Skeletal muscle tissue (tissue), 4 donors: ENCODE measurements around the gene PAK6. TPM values are rescaled to one million over a fixed set of nuclear protein-coding genes. Genes with fewer than 3 reads are reported as not detected.

Source experiments
- H3K27ac ChIP-seq: one replicate; pipeline ENCODE4 v1.7.0; 2013; ENCODE audit warnings: mild to moderate bottlenecking, low read depth, low read length, inconsistent platforms
- H3K27me3 ChIP-seq, 3 donors: one replicate each; pipeline ENCODE4 v1.7.0; 2013; ENCODE audit warnings: low read length in 3 of 3; ENCODE audit not compliant: control insufficient read depth in 3 of 3, insufficient read depth in 3 of 3
- H3K36me3 ChIP-seq, 3 donors: one replicate each; pipeline ENCODE4 v1.7.0; 2013; ENCODE audit warnings: low read length in 3 of 3; ENCODE audit not compliant: control insufficient read depth in 3 of 3, insufficient read depth in 3 of 3
- H3K4me1 ChIP-seq, 3 donors: one replicate each; pipeline ENCODE4 v1.7.0; 2013; ENCODE audit warnings: low read length in 3 of 3, mild to moderate bottlenecking in 3 of 3; ENCODE audit not compliant: control insufficient read depth in 3 of 3, insufficient read depth in 3 of 3
- H3K4me3 ChIP-seq, 3 donors: one replicate each; pipeline ENCODE4 v1.7.0; 2013; ENCODE audit warnings: low read length in 3 of 3
- H3K9ac ChIP-seq, 3 donors: one replicate each; pipeline ENCODE4 v1.7.0; 2013; ENCODE audit warnings: low read length in 3 of 3, mild to moderate bottlenecking in 3 of 3, moderate library complexity in 2 of 3, low read depth in 1 of 3
- H3K9me3 ChIP-seq, 3 donors: one replicate each; pipeline ENCODE4 v1.7.0; 2013; ENCODE audit warnings: low read length in 3 of 3; ENCODE audit not compliant: control insufficient read depth in 3 of 3
- total RNA-seq: library from RNA; depleted of rRNA; stranded (reverse); fragments of >200 nt; gene quantifications from one replicate; pipeline ENCODE4 v1.2.3, GENCODE V29; 2014
- donor health status: Osteomylitis.

The PAK6 gene
- total RNA-seq, 1 donor from 2014 or later: 1.0 TPM

DNA sequence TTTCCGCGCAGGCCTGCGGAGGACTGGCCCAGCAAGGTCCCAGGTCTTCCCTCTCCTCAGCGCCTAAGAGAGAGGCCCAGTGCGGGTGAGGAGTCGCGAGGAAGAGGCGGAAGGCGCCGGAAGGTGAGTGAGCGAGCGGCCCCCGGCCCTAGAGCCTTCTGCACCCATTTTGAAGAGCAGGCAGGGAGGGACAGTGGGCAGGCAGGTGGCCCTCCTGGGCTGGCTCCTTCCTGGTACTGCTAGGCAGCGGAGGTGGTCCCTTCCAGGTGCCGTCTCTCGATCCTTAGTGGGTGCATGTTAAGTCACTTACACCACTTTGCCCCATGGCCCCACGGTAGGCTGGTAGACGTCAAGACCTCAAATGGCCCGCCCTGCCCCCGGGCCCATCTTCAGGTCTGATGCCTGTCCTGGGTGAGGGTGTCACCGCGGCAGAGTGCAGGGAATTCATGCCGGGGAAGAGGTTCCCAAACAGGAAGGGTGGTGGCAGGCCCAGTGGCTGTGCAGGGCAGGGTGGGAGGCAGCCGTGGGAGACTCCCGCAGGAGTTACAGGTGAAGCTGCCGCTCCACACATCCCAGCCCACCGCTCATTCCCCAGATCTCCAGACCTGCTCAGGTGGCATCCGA is 14.4 kb downstream of the PAK6 start:
- Histone ChIP-seq H3K9ac (peak overlapping the region; percentile 60 to 82 (median 65)), H3K27me3 (peaks cover 0 to 11% (median 7%) of the 10 kb centered on the region in 3 donors), H3K4me1 (peaks cover 18 to 36% (median 24%) of the 10 kb centered on the region in 3 donors), H3K27ac (no peak overlapping the region), H3K9me3 (no peaks in the 10 kb centered on the region), H3K36me3 (peaks cover 0 to 2% (median 0%) of the 10 kb centered on the region in 3 donors), H3K4me3 (peak overlapping the region; percentile 71 to 80 (median 75))

GRCh38 chr15:40254452-40254851 is 15.6 kb downstream of the PAK6 start:
- H3K9me3 ChIP-seq: no peaks in the 10 kb centered on the region
- H3K4me1 ChIP-seq: peaks cover 18 to 29% (median 24%) of the 10 kb centered on the region in 3 donors
- no peak overlapping the region for H3K4me3 ChIP-seq
- H3K27ac ChIP-seq: no peak overlapping the region
- no peak overlapping the region for H3K9ac ChIP-seq
- peaks cover 0 to 18% (median 14%) of the 10 kb centered on the region in 3 donors for H3K27me3 ChIP-seq
- peaks cover 0 to 2% (median 0%) of the 10 kb centered on the region in 3 donors for H3K36me3 ChIP-seq

GRCh38 chr15:40255033-40255432 is 16.2 kb downstream of the PAK6 start:
- peak overlapping the region in 1 of 3 donors; percentile 33 for H3K9ac ChIP-seq

GRCh38 chr15:40256638-40257235 is 17.9 kb downstream of the PAK6 start:
- Histone ChIP-seq H3K9ac (no peak overlapping the region), H3K9me3 (no peaks in the 10 kb centered on the region), H3K4me3 (no peak overlapping the region), H3K36me3 (peaks cover 0 to 2% (median 0%) of the 10 kb centered on the region in 3 donors), H3K27ac (no peak overlapping the region), H3K4me1 (peaks cover 12 to 21% (median 17%) of the 10 kb centered on the region in 3 donors), H3K27me3 (peaks cover 0 to 18% (median 14%) of the 10 kb centered on the region in 3 donors)

More at GRCh38 chr15:40255033-40255432, 16.2 kb downstream of the PAK6 start:
- Histone ChIP-seq H3K9me3 (no peaks in the 10 kb centered on the region), H3K4me3 (no peak overlapping the region), H3K27me3 (peaks cover 0 to 18% (median 14%) of the 10 kb centered on the region in 3 donors), H3K36me3 (peaks cover 0 to 2% (median 0%) of the 10 kb centered on the region in 3 donors), H3K4me1 (peaks cover 12 to 23% (median 18%) of the 10 kb centered on the region in 3 donors), H3K27ac (no peak overlapping the region)

DNA sequence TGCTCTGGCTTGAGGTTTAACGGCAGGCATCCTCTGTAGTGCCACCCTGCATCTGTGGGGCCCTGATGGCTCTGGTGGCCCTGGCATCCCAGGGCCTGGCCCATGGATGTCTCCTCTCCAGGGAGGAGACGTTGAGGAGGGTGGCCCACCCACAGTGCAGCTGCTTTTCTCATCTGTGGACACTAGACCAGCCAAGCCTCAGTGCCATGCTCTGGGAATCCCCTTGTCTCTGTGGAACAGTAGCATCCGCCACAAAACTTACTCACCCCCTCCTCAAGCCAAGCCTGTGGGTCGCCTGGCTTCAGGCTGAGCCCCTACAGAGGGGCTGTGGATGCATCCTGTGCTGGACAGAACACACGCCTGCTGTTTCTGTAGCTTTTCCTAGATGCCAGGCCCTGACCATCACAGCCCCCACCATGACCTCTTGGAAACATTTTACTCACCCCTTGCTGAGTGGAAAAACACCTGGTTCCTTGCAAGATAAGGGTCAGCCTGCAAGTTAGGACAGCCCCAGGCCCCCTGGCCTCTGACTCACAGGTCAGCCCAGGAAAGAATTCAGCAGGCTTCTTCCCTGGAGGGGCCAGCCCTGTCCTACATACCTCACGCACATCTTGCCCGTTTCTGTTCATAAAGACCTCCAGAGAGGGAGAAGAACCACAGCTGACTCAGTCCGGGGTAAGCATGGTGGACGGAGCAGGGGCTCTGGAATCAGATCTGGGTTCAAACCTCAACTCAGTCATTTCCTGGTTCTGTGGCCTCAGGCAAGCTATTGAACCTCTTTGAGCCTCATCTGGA is 19.0 kb downstream of the PAK6 start:
- Histone ChIP-seq H3K27me3 (peaks cover 0 to 18% (median 13%) of the 10 kb centered on the region in 3 donors), H3K27ac (no peak overlapping the region), H3K4me3 (no peak overlapping the region), H3K4me1 (peaks cover 11 to 16% (median 12%) of the 10 kb centered on the region in 3 donors), H3K9me3 (no peaks in the 10 kb centered on the region), H3K9ac (no peak overlapping the region), H3K36me3 (peaks cover 0 to 2% (median 0%) of the 10 kb centered on the region in 3 donors)

DNA sequence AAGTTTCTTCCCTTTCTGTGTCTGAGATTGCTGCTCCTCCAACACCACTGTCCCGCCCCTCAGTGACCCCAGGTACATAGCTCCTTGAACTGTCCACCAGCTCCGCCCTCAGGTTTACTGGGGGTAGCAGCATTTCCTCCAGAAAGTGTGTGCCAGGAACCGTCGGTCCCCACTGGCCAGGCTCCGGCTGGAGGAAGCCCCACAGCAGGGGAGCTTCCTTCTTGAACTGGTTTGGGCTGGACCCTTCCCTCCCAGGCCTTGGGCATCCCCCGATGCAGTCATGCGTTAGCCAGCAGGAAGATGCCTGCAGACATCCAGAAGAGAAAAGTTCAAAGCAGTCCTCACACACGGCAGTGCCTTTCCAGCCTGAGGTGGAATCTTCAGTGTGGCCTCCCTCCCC is 19.7 kb downstream of the PAK6 start:
- H3K4me1 ChIP-seq: peaks cover 10 to 16% (median 12%) of the 10 kb centered on the region in 3 donors
- H3K9me3 ChIP-seq: no peaks in the 10 kb centered on the region
- no peak overlapping the region for H3K4me3 ChIP-seq
- no peak overlapping the region for H3K27ac ChIP-seq
- H3K27me3 ChIP-seq: peaks cover 0 to 12% (median 10%) of the 10 kb centered on the region in 3 donors
- H3K9ac ChIP-seq: no peak overlapping the region
- H3K36me3 ChIP-seq: peaks cover 0 to 2% (median 0%) of the 10 kb centered on the region in 3 donors

DNA sequence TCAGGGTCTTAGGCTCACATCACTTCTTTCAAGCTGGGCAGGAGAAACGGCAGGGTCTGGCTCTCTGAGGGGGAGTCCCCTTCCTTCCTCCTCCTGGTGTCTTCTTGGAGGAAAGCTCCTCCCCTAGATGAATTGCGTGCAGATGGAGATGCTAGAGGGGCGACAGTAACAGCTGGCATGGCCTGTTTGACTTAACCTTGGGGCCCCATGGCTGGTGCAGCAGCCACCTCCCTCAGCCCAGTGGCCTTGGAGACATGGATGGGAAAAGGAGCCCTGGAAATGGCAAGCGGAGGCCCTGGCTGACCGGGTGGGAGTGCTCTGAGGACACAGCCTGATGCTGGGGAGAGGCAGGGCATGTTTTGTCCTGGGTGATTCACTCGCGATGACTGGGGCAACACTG is 20.2 kb downstream of the PAK6 start:
- no peak overlapping the region for H3K9ac ChIP-seq
- H3K4me1 ChIP-seq: peaks cover 9 to 16% (median 11%) of the 10 kb centered on the region in 3 donors
- H3K9me3 ChIP-seq: no peaks in the 10 kb centered on the region
- no peak overlapping the region for H3K27ac ChIP-seq
- no peak overlapping the region for H3K4me3 ChIP-seq
- H3K27me3 ChIP-seq: peaks cover 0 to 10% (median 7%) of the 10 kb centered on the region in 3 donors
- peaks cover 0 to 2% (median 0%) of the 10 kb centered on the region in 3 donors for H3K36me3 ChIP-seq

DNA sequence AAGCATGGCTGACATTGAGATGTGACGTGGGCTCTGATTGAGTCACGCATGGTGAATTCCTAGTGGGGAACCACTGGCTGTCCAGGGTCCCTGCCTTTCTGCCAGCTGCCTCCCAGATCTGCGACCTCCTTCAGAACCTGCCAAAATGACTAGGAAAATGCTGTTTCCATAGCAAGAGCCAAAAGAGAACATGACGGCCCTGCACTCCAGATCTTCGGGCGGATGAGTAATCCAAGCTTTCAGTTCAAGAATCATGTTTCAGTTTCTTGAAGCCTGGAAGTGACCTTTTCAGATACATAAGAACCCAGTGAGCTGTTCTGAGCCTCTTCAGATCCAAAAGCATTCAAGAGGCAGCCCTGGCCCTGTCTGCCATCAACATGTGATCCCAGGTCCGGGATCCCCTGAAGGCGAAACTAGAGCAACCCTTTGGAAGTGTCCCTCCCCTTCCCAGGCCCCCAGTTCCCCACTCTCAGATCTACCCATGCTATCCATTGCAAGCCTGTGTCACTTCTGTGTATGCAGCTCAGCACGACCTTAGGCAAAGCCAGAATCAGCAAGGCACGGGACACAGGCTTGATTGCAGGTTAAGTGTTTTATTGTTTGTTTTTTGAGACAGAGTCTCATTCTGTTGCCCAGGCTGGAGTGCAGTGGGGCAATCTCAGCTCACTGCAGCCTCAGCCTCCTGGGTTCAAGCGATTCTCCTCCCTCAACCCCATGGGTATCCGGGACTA is 24.3 kb downstream of the PAK6 start:
- H3K4me1 ChIP-seq: peaks cover 6 to 11% (median 7%) of the 10 kb centered on the region in 3 donors
- peaks cover 0 to 7% (median 7%) of the 10 kb centered on the region in 3 donors for H3K27me3 ChIP-seq
- no peak overlapping the region for H3K4me3 ChIP-seq
- H3K27ac ChIP-seq: no peak overlapping the region
- H3K36me3 ChIP-seq: no peaks in the 10 kb centered on the region
- no peaks in the 10 kb centered on the region for H3K9me3 ChIP-seq
- peak overlapping the region in 1 of 3 donors; percentile 16 for H3K9ac ChIP-seq

DNA sequence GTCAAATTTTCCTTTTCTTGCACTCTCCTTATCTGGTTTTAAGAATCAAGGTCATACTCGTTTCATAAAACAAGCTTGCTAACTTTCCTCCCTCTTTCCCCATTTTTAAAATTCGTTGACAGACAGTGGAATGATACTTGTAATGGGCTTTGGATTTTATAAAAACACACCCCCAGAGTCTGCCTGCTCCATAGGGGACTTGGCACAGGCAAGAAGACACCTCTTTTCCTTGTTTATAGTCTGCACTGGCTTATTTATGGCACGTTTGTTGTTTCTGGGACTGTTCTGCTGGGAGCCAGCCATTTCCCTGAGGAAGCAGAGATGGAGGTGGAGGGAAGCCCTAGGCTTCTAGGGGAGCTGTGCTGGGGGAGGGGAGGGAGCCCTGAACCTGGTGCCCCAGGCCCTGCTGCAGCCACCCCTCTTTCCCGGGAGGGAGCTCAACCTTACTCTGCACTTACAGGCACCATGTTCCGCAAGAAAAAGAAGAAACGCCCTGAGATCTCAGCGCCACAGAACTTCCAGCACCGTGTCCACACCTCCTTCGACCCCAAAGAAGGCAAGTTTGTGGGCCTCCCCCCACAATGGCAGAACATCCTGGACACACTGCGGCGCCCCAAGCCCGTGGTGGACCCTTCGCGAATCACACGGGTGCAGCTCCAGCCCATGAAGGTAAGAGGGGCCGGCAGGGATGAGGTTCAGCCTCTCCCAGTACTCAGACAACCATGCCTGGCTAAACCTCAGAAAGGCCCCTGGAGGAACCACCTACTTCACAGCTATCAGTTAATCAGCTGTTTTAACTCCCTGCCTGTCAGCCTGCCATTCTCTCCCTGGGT is 25.7 kb downstream of the PAK6 start:
- Histone ChIP-seq H3K36me3 (no peaks in the 10 kb centered on the region), H3K4me1 (peaks cover 6 to 11% (median 7%) of the 10 kb centered on the region in 3 donors), H3K4me3 (no peak overlapping the region), H3K9me3 (no peaks in the 10 kb centered on the region), H3K9ac (no peak overlapping the region), H3K27ac (no peak overlapping the region), H3K27me3 (no peaks in the 10 kb centered on the region)
